22Rv1 (cell line): ENCODE results near the gene SH3RF3.
"Not testable (repeated sequence)": the region's sequence is repeated elsewhere in the genome, so short reads cannot be mapped to it uniquely, and the experiment has no call there.

Experiments
- H3K27ac ChIP-seq: fragments of 450-650 bp; 2 replicates; pipeline ENCODE4 v1.5.1; 2017
- ZFX ChIP-seq: fragments of 450-650 bp; IDR thresholded peaks from 2 replicates; pipeline ENCODE4 v1.6.1; 2017; ENCODE audit warnings: antibody characterized with exemption, borderline replicate concordance
- TF ChIP-seq, protein P1 (sequence below): fragments of 450-650 bp; IDR thresholded peaks from 2 replicates; pipeline ENCODE4 v1.5.1; 2017; ENCODE audit warnings: mild to moderate bottlenecking

SH3RF3 gene

DNA sequence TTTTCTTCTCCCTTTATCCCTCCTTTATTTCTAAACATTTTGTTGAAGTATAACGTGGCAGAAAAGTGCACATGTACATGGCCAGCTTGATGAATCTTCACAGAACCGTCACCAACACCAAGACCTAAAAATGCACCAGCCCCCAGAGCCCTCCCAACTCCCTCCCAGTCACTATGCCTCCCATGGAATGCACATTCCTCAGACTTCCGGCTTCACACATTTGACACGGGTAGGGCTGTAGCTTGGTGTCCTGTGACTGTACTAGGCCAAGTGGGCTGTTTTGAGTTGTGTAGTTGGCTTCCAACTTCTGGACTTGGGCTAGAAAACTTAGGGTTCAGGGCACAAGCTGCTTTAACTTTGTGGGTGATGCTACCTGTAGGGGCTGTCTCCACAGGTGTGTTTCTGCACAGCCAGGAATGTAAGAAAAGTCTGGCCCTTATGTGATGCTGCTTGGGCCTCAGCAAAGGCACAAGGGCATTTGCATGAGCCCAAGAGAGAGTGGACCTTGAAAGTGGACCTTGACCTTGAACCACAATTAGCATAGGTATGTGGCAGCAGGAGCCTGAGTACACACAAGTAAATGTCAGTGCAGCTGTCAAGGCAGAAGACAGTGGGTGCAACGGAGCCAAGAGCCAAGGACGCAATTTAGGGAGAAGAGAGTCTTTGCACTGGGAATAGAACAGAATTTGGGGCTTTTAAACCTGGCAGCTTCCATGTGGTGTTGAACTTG is 406.4 kb downstream of the SH3RF3 start:
- TF ChIP-seq, protein P1, sequence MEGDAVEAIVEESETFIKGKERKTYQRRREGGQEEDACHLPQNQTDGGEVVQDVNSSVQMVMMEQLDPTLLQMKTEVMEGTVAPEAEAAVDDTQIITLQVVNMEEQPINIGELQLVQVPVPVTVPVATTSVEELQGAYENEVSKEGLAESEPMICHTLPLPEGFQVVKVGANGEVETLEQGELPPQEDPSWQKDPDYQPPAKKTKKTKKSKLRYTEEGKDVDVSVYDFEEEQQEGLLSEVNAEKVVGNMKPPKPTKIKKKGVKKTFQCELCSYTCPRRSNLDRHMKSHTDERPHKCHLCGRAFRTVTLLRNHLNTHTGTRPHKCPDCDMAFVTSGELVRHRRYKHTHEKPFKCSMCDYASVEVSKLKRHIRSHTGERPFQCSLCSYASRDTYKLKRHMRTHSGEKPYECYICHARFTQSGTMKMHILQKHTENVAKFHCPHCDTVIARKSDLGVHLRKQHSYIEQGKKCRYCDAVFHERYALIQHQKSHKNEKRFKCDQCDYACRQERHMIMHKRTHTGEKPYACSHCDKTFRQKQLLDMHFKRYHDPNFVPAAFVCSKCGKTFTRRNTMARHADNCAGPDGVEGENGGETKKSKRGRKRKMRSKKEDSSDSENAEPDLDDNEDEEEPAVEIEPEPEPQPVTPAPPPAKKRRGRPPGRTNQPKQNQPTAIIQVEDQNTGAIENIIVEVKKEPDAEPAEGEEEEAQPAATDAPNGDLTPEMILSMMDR, result no peak
- no peak for TF ChIP-seq ZFX
- H3K27ac ChIP-seq, result no peak overlapping the region

DNA sequence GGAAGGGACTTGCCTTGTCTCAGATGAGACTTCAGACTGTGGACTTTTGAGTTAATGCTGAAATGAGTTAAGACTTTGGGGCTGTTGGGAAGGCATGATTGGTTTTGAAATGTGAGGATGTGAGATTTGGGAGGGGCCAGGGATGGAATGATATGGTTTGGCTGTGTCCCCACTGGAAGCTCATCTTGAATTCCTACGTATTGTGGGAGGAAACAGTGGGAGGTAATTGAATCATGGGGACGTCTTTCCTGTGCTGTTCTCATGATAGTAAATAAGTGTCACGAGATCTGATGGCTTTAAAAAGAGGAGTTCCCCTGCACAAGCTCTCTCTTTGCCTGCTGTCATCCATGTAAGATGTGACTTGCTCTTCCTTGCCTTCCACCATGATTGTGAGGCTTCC is 407.6 kb downstream of the SH3RF3 start:
- not testable (repeated sequence) for H3K27ac ChIP-seq

DNA sequence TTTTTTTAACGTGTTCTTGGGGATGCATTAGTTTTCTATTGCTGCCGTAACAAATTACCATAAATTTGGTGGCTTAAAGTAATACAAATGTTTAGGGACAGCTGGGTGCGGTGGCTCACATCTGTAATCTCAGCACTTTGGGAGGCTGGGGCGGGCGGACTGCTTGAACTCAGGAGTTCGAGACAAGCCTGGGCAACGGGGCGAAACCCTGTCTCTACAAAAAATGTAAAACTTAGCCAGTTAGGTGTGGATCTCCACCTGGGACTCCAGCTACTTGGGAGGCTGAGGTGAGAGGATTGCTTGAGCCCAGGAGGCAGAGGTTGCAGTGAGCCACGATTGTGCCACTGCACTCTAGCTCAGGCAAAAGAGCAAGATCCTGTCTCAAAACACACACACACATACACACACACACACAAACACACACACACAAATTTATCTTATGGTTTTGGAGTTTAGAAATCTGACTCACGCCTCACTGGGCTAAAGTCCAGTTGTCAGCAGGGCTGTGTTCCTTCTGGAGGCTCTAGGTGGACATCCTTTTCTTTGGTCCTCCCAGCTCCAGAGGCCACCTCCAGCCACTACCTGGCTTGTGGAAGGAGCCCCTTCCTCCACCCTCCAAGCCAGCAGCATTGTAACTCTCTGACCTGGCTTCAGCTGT is 408.7 kb downstream of the SH3RF3 start:
- H3K27ac ChIP-seq, result no peak overlapping the region
- TF ChIP-seq, protein P1, result no peak
- TF ChIP-seq ZFX, result no peak

DNA sequence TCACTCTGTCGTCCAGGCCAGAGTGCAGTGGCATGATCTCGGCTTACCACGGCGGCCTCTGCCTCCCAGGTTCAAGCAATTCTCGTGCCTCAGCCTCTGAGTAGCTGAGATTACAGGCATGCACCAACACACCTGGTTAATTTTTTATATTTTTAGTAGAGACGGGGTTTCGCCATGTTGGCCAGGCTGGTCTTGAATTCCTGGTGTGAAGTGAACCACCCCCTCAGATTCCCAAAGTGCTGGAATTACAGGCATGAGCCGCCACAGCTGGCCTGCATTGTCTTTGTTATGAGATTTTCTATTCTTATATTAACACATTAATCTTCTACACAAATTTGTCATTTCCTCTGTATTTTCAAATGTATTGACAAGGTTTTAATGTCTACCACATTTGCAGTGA is 409.5 kb downstream of the SH3RF3 start:
- no peak for TF ChIP-seq ZFX
- TF ChIP-seq, protein P1, result no peak
- no peak overlapping the region for H3K27ac ChIP-seq

DNA sequence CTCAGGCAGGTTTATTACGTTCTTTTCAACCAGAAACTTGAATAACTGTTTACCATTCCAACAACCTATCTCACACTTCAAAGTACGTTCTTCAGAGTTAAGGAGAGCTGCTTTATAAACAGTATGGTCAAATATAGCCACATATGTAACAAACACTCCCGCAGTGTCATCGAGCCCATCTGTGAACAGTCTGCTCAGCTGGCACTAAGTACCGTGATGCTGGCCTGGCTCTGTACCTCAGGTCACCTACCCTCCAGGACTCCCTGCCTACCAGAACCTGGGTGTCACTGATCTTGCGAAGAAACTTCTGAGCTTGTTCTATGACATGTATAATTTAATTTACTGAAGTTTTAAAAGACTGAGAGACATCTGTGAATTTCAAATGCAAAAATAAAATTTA is 413.4 kb downstream of the SH3RF3 start:
- no peak for TF ChIP-seq ZFX
- TF ChIP-seq, protein P1, result no peak
- no peak overlapping the region for H3K27ac ChIP-seq

DNA sequence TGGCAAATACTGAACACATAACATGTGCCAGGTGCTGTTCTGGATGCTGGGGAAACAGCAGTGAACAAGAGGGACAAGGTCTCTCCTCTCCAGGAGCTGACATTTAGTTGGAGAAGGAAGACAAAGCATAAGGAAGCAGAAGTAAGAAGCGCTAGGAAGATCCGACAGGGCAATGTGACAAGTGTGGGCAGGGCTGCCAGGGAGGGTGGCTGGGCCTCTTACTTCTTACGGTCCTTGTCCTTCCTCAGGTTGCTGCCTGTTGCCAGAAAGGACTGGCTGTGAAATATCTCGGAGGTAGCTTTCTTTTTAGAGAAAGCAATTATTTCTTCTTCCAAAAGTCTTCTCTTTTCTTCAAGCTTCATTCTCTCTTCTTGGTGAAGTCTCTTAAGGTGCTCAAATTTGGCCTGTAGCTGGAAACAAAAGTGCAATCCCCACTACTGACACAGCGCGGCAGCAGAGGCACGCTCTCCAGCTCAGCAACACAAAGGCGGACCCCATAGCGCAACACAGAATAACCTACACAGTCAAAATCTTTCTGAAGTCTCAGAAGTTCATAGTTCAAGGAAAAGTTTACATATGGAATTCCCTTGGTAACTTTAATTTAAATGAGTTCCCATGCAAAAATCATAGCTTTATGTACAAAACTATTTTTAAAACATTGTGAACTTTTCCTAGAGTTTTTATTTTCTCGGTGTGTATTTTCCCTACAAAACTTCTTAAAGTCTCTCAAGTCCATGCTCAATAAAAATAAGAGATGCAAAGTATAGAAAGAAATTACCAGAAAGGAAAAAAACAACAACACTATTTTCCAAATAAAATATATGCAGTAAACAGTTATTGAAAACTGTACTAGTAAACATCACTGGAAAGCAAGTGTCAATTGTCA is 417.1 kb downstream of the SH3RF3 start:
- TF ChIP-seq, protein P1, result peak; percentile 98
- TF ChIP-seq ZFX, result no peak

DNA sequence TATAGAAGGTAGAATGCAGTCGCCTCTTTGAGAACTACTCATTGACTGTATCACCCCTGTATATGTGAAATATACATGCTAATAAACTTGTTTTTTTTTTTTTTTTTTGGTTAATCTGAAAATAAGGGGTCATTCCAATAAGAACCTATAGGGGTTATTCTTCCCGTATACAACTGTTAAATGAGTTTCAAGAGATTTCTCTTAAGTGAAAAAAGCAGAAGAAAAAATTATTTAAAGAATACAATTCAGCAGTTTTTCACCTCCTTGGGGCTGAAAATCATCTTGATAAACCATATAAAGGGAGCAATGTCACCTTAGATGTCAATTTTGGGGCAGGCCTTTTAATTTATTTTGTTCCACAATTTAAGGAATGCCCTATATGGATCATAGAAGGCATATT is 418.3 kb downstream of the SH3RF3 start:
- H3K27ac ChIP-seq, result no peak overlapping the region
- TF ChIP-seq ZFX, result no peak
- TF ChIP-seq, protein P1, result no peak

More for the DNA sequence above, 417.1 kb downstream of the SH3RF3 start:
- H3K27ac ChIP-seq, result no peak overlapping the region
